GM18907 (cell line): ENCODE data around the gene FPR2.
"Not testable (repeated sequence)": the region's sequence is repeated elsewhere in the genome, so short reads cannot be mapped to it uniquely, and the experiment has no call there.

Experiments used
- ATAC-seq: cut with Tn5 transposase; IDR thresholded peaks from one replicate; pipeline ENCODE4 v1.9.1; 2021; ENCODE audit warnings: mild to moderate bottlenecking, moderate library complexity; ENCODE audit not compliant: unreplicated experiment

FPR2 gene, protein sequence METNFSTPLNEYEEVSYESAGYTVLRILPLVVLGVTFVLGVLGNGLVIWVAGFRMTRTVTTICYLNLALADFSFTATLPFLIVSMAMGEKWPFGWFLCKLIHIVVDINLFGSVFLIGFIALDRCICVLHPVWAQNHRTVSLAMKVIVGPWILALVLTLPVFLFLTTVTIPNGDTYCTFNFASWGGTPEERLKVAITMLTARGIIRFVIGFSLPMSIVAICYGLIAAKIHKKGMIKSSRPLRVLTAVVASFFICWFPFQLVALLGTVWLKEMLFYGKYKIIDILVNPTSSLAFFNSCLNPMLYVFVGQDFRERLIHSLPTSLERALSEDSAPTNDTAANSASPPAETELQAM

DNA sequence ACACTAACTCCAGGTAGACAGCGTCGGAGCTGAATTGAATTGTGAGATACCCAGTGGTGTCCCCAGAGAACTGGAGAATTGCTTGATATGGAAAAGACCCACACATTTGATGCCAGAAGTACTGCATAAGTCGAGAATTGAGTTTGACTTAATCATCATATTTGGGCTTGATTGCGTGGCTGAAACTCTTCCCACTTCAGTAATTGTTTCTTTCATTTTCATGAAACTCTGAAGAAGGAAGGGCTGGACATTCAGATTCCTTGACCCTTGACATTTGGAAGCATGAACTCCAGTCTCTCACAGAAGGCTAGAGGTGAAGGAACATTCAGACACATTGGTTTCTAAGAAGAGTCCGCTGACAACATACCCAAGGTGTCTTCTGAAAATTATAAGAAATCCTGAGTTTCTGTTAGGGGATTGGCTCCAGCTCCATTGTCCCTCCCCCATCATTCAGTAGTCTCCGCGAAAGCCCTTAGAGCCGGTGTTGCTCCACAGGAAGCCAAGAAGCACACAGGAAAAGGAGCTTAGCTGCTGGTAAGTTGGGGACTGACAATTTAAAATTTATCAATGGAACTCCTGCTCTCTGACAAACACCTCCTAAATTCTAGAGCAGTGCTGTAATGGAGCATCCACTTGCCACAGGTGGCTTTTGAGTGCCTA is at the start of gene FPR2:
FPR2 (plus strand) TSS at position 484 of the 660 bp plus-strand sequence. CDS start 7,479 bp downstream, outside the sequence.
- ATAC-seq: no peak

DNA sequence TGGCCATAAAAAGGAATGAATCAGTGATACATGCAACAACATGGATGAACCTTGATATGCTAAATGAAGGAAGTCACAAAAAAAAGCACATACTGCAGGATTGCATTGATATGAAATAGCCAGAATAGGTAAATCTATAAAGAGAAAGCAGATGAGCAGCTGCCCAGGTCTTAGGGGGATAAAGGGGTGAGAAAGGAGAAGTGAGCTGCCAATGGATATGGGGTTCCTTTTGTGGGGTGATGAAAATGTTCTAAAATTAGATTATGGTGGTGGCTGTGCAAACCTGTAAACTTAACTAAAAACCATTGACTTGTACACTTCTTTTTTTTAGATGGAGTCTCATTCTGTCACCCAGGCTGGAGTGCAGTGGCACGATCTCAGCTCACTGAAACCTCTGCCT is 49.3 kb upstream of the FPR2 start:
- no peak for ATAC-seq

DNA sequence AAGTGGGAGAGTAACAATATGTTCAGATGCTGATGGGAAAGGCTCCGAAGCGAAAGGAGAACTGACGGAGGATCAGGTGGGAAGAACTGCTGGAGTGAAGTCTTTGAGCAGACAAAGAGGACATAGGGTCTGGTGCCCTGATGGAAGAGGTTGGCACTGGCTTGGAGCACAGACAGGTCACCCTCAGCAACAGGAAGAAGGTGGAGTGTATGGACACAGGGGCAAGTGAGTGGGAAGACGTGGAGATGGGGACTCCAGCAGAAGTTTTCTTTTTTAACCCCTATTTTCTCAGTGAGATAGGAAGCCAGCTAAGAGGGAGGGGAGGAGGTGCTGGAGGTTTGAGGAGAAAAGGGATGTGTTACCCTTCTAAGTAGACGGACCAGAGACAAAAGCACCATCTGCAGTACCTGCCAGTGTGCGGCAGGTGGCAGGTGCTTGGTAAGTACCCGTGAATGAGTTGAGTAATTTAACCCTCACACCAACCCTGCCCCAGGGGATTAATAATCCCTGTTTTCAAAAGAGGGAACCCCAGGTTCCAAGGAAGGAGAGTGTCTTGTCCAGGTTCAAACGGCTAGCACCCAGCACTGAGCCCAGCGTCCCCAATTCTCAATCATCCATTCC is 48.4 kb upstream of the FPR2 start:
- ATAC-seq: no peak

DNA sequence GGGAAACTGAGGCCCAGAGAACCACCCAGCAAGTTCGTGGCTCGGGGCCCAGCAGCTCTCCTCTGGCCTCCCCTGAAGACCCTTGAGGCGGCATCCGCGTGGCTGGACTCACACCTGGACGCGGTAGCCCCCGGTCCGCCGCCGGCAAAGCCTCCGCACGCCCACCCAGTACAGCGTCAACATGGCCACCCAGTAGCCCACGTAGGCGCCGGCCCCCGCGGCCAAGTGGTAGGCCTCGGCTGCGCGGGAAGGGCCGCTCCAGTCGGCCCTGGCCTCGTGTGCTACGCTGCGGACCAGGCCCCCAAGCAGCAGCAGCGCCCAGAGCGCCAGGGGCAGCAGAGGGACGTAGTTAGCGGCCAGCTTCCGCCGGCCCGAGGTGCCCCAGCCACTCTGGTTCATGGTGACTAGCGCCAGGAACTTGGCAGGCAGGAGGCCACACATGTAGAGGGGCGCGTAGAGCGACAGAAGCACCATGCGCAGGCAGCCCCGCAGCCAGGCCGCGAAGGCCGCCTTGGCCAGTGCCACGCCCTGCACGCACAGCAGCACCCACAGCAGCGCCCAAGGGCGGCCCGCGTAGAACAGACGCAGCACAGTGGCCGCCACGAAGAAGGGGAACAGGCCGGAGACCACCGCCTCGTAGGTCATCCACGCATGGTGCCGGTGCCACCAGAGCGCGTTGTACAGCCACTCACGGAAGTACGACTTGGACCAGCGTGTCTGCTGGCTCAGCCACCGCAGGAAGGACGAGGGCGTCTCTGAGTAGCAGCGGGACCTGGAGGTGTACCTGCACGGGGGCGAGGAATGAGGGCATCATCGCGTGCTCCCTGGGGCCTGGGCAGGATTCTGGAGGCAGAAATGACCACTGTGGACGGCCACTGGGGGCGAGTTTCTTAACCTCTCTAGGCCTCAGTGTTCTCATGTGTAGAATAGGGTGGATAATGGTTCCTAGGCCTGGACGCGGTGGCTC is 47.4 kb upstream of the FPR2 start:
- no peak for ATAC-seq

DNA sequence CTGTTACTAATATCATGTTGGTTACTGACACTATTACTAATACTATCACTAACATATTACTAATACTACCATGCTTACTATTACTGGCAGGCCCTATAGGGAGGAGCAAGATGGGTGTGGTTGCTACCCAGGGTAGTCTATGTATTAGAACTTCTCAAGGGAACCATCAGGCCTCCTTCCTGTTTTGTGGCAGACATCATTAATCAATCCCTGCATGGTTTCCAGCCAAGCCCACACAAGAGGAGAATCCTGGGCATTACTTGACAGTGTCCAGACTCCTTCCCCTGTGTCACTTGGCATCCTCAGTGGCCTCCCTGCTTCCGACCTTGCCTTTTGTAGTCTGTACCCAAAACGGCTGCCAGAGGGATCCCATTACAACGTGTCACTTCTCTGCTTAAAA is 46.1 kb upstream of the FPR2 start:
- no peak for ATAC-seq

DNA sequence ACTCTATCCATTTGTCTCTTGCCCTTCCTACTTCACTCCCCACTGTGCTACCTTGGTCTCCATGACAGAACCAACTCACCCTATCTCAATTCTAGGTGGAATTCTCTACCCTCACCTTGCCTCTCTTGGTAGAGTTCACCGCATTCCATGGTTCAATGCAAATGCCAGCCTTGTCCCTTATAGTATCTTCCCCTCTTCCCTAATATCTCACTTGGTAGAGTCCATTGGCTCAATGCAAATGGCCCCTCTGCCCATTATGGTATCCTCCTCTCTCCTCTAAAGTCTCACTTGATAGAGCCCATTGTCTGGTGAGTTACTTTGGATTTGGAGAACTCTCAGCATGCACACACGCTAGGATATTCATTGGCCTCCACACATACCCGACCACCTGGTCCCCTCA is 45.1 kb upstream of the FPR2 start:
- no peak for ATAC-seq

DNA sequence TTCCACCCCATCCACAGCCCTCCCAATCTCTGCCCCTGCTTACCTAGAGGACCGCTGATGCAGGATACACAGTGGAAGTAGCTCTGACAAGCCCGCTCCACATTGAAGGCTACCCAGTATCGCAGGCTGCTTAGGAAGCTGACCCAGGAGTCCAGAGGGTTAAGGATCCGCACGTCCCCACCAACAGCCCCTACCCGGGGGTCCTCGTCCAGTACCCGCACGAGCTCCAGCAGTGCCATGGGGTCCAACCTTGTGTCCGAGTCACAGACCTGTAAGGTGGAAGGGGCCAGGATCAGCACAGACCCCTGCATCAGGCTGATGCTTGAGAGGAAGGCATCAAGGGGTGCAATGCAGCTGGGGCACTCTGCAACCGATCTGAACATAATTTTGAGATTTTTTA is 44.1 kb upstream of the FPR2 start:
- no peak for ATAC-seq

DNA sequence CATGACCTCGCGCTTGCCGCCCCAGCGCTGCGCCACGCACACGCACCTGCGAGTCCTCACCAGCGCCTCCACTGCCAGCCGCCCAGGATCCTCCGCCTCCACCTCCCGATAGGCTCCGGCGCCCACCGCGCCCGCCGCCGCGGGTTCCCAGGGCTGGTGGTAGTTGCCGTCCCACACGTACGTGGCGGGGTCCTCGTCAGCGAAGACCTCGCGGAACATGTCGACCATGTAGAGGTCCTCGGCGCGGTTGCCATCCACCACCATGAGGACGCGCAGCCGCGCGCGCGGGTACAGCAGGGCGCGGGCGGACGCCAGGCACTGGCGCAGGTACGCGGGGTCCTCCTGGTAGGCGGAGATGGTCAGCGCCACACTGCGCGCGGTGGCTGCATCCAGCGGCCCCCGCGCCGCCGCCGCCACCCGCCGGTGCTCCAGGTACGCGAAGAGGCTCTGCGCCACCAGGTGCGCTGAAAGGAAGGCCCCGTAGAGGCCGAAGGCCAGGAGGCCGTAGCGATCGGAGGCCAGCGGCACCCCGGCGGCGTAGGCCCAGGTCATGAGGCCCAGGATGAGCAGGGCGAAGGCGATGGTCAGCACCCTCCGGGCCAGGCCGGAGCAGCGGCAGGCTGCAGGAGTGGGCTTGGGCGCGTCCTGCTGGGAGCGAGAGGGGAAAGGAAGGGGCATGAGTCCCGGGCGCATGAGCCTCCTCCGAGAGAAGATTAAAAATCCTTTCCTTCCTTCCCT is 41.6 kb upstream of the FPR2 start:
- no peak for ATAC-seq

DNA sequence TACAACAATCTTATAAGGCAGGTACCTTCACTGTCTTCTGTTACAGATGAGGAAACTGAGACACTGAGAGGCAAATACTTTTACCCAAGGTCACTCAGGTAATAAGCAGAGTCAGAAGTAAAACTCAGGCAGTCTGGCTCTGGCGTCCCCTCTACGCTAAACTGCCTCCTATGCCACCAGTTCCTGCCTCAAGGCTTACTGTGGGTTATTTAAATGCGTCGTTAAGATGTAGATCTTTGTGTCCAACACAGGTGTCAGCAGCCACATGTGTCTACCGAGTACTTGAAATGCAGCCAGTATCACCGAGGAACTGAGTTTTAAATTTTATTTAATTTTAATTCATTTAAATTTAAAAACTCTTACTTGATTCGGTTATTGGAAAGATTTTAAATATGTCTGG is 39.1 kb upstream of the FPR2 start:
- ATAC-seq: no peak

DNA sequence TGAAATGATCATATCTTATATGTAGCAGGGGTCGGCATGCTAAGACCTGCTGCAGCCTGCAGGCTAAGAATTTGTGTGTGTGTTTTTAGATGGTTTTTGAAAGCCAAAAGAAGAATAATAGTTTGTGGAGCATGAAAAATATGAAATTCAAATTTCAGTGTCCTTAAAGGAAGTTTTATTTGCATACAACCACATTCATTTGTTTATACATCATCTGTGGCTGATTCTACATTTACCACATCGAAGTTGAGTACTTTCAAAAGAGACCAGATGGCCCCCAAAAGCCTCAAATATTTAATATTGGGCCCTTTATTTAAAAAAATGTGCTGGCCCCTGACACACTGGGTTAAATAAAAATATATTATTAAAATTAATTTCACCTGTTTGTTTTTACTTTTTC is 38.5 kb upstream of the FPR2 start:
- ATAC-seq: no peak

DNA sequence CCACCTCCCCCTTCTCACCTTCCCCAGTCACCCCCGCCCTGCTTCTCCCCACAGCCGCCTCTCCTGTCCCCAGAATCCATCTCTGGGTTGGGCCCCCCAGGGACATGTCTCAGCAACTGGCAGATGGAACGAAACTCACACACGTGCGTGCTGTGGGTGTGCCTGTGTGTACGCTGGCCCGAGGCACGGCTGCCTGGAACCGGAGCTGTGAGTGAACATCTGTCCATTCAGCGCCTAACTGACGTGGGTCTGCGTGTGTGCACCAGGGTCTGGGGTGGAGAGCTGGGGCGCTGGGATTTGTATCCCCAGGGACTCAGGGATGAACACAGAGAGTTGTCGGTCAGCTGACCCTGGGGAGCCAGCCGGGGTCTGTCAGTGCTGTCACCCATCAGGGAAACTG is 36.4 kb upstream of the FPR2 start:
- no peak for ATAC-seq

DNA sequence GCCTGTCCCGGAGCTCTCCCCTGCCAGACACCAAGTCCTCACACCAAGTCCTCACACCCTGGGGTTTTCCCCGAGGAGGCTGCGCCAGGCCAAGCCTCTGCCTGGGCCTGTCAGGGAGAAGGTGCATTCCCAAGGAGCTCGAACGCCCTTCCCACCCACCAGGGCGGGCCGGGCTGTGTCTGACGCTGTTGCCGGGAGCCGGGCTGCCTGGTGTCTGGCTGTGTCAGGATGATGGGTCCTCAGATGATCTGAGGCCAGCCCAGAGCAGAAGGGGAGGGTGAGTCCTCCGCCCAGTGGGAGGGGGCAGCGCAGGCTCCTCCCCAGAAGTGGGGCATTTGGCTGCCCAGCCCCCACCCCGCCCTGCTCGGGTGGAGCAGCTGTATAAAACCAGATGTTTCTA is 34.9 kb upstream of the FPR2 start:
- no peak for ATAC-seq

DNA sequence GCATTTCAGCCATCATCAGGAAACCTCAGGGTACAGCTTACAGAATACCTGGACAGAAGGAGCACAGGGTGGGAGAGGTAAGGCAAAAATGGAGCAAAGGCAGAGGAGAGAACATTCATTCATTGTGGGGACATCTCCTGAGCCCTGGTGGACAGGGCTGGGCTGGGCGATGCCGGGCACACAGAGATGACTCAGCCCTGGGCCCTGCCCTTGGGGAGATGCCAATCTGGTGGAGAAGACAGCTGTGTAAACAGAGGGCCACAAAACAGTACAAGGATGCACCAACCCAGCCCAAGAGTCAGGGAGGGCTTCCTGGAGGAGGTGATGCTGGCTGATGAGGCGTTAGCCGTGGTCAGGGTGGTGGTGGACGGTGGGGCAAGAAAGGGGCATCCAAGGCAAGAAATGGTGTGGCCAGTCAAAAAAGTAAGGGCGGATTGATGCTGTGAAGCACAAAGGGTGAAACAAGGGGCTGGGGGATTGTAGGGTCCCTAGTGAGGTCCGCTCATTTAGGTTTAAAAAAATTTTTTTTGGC is 33.6 kb upstream of the FPR2 start:
- no peak for ATAC-seq

DNA sequence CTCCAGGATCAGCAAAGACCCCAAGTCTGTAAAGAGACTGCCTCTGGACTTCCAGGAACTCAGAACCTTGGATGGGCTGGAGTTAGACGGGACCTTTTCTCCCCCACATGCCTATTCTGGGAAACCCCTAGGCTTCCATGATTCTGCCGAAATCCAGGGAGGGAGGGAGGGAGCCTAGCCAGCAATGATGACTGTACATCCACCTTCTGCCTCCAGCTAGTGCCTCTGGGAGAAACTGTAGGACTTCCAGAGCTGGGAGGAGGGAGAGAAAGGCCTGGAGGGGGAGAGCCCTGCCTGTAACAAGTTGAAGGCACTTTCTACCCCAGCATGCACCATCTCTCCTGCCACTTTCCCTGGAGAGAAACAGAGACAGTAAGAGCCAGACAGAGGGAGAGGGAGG is 31.2 kb upstream of the FPR2 start:
- no peak for ATAC-seq

DNA sequence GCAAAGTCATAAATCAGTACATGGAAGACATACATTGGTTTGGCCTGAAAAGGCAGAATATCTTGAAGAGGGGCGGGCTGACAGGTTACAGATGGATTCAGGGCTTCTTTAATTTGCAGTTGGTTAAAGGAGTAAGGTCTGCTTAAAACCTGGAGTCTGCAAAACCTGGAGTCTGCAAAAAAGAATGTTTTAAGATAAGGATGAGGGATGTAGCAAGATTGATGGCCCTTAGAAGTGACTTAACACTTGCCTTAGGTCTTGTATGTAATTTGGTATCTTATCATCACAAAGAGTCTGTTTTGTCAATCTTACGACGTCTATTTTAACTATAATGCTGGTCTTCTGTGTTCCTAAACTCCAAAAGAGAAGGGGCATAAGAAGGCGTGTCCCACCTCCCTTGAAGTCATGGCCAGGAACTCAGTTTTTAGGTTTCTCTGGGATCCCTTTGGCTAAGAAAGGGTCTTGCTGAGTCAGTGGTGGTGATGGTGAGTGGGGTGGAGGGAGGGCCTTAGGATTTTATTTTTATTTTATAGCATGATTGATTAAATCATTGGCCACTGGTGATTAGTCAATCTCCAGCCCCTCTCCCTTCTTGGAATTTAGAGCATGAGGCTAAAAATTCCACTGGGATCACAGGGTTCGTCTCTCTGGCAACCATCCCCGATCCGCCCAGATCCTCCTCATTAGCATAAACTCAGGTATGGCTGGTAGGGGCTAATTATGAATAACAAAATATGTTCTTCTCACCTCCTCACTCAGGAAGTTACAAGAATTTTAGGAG is 27.0 kb upstream of the FPR2 start:
- no peak for ATAC-seq

DNA sequence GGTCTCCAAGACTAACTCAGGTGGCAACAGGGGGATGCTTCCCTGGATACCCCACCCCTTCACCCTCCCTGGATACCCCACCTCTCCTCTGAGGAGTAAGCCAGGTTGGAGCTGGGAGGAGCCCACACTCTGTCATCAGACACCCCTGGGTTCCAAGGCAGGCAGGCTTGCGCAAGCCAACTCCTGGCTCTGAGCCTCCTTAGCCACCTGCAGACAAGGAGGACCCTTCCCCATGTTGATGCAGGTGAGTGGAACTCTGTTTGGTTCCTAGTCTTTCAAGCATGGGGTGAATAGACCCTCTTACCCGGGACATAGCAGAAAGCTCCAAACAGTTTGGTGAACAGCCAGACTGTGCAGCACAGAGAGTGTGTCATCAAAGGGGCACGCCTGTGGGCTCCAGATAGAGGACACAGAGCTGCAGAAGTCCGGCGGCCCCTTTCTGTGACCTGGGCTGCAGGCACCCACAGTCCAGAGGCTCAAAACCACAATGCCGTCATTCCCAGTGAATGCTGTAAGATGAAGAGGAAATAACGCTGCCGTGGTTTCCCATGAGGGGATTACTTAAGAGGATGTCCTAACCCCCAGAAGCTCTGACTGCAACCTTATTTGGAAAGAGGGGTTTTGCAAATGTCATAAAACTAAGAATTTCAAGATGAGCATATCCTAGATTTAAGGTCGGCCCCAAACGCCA is 25.1 kb upstream of the FPR2 start:
- ATAC-seq: no peak

DNA sequence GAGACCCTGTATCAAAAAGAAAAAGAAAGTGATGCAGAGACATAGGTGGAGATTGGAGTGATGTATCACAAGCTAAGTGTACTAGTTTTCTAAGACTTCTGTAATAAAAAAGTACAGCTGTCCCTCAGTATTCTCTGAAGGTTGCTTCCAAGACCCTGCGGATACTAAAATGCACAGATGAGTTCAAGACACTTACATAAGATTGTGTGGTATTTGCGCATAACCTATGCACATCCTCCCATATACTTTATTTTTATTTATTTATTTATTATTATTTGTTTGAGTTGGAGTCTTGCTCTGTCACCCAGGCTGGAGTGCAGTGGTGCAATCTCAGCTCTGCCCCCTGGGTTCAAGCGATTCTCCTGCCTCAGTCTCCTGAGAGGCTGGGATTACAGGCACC is 23.6 kb upstream of the FPR2 start:
- no peak for ATAC-seq

DNA sequence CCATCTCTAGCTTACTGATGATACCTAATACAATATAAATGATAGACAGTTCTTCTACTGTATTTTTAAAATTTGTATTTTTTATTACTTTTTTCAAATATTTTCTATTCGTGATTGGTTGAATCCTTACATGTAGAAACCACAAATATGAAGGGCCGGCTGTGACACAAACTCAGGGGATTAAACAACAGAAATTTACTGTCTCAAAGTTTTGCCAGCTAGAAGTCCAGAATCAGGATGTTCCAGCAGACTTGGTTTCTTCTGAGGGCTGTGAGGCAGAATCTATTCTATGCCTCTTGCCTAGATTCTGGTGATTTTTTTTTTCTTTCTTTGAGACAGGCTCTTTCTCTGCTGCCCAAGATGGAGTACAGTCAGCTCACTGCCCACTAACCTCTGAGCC is 23.1 kb upstream of the FPR2 start:
- no peak for ATAC-seq

DNA sequence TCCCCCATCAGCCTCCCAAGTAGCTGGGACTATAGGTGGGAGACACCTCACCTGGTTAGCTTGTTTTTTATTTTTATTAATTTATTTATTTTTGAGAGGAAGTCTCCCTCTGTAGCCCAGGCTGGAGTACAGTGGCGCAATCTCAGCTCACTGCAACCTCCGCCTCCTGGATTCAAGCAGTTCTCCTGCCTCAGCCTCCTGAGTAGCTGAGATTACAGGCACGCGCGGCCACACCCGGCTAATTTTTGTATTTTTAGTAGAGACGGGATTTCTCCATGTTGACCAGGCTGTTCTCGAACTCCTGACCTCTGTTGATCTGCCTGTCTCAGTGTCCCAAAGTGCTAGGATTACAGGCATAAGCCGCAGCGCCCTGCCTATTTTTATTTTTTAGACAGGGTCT is 22.5 kb upstream of the FPR2 start:
- ATAC-seq: not testable (repeated sequence)
